Measurements from ENCODE around the gene LAMC3.

DNA sequence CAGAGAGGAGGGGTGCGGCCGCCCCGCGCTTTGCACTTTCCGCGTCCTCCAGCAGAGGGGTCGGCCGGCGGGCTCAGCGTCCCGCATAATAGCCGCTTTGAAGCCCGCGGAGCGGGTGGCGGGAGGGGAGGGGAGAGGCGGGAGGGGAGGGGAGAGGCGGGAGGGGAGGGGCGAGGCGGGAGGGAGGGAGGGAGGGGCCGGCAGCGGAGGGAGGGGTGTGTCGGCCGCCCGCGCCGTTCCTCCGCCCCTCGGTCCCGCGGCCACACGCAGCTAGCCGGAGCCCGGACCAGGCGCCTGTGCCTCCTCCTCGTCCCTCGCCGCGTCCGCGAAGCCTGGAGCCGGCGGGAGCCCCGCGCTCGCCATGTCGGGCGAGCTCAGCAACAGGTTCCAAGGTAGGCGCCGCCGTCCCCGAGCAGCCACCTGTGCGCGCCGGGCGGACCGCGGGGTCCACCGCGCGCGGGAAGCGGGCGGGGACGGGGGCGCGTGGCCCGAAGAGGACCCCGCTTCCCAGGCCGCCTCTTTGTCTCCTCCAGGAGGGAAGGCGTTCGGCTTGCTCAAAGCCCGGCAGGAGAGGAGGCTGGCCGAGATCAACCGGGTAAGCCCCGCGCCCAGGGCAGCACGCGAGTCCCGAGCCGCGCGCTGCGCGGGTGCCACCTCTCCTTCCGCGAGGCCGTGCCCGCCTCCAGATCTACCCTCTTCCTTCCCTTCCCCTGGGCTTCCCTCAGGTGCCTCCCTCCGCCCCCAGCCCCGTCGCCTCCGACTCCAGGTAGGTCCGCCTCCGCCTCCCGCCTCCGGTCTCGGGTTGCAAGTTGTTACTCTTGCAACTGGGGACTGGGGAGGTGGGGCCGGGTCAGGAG is 87.5 kb downstream of the LAMC3 start, which contains the start of gene AIF1L:
- TF ChIP-seq, protein P1, sequence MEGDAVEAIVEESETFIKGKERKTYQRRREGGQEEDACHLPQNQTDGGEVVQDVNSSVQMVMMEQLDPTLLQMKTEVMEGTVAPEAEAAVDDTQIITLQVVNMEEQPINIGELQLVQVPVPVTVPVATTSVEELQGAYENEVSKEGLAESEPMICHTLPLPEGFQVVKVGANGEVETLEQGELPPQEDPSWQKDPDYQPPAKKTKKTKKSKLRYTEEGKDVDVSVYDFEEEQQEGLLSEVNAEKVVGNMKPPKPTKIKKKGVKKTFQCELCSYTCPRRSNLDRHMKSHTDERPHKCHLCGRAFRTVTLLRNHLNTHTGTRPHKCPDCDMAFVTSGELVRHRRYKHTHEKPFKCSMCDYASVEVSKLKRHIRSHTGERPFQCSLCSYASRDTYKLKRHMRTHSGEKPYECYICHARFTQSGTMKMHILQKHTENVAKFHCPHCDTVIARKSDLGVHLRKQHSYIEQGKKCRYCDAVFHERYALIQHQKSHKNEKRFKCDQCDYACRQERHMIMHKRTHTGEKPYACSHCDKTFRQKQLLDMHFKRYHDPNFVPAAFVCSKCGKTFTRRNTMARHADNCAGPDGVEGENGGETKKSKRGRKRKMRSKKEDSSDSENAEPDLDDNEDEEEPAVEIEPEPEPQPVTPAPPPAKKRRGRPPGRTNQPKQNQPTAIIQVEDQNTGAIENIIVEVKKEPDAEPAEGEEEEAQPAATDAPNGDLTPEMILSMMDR (IDR thresholded peaks at IDR 0.05) = peak in 1 of 6 experiments; percentile 37
- TF ChIP-seq POLR2A (IDR thresholded peaks at IDR 0.05) (peak in 1 of 4 donors; percentile 13), EP300 (IDR thresholded peaks at IDR 0.05) (no peak), POLR2AphosphoS5 (IDR thresholded peaks at IDR 0.05) (no peak)

Data from upper lobe of left lung (tissue), 4 donors.